Mesenchymal stem cell (in vitro differentiated cells and primary cell): ENCODE results near the gene GBA3.

Experiments
- DNase-seq: peaks from one replicate; pipeline ENCODE4 v3.0.0-alpha.2; 2013
- H2AFZ ChIP-seq: one replicate; pipeline ENCODE4 v1.6.1; 2013; ENCODE audit warnings: low read depth, mild to moderate bottlenecking, control low read depth, inconsistent platforms, low read length, moderate library complexity
- H2AK5ac ChIP-seq: 2 replicates; pipeline ENCODE4 v1.6.1; 2013; ENCODE audit warnings: low read length, moderate library complexity, mild to moderate bottlenecking, inconsistent platforms; ENCODE audit not compliant: severe bottlenecking
- H2BK120ac ChIP-seq: one replicate; pipeline ENCODE4 v1.6.1; 2013; ENCODE audit warnings: low read depth, mild to moderate bottlenecking, inconsistent platforms, low read length, moderate library complexity
- H2BK12ac ChIP-seq, 2 experiments: one replicate each; pipeline ENCODE4 v1.6.1; 2013; ENCODE audit warnings: inconsistent platforms in 2 of 2, low read length in 2 of 2, mild to moderate bottlenecking in 2 of 2, moderate library complexity in 2 of 2, control low read depth in 1 of 2
- H2BK15ac ChIP-seq: one replicate; pipeline ENCODE4 v1.6.1; 2013; ENCODE audit warnings: mild to moderate bottlenecking, low read depth, inconsistent platforms; ENCODE audit not compliant: poor library complexity, severe bottlenecking
- H2BK5ac ChIP-seq: 2 replicates; pipeline ENCODE4 v1.6.1; 2013; ENCODE audit warnings: low read depth, mild to moderate bottlenecking, low read length, control low read depth, inconsistent platforms; ENCODE audit not compliant: poor library complexity, severe bottlenecking
- H3K14ac ChIP-seq, 2 experiments: one replicate each; pipeline ENCODE4 v1.6.1; 2013; ENCODE audit warnings: inconsistent platforms in 2 of 2, low read length in 2 of 2, control low read depth in 1 of 2, mild to moderate bottlenecking in 1 of 2, moderate library complexity in 1 of 2
- H3K18ac ChIP-seq, 2 experiments: one replicate each; pipeline ENCODE4 v1.6.1; 2013; ENCODE audit warnings: inconsistent platforms in 2 of 2, low read length in 2 of 2, control low read depth in 1 of 2, low read depth in 1 of 2, mild to moderate bottlenecking in 1 of 2
- H3K23ac ChIP-seq, 2 experiments: one replicate each; pipeline ENCODE4 v1.6.1; 2013; ENCODE audit warnings: inconsistent platforms in 2 of 2, low read length in 2 of 2, mild to moderate bottlenecking in 2 of 2, moderate library complexity in 2 of 2, control low read depth in 1 of 2
- H3K27ac ChIP-seq: 2 replicates; pipeline ENCODE4 v1.5.1; 2013; ENCODE audit warnings: mild to moderate bottlenecking, moderate library complexity, low read length, control low read depth, inconsistent platforms; ENCODE audit not compliant: poor library complexity, severe bottlenecking
- H3K27me3 ChIP-seq, 2 experiments: 2 replicates each; pipeline versions ENCODE4 v1.6.1 to v1.7.0; 2013; ENCODE audit warnings: low read length in 2 of 2, mild to moderate bottlenecking in 2 of 2, moderate library complexity in 2 of 2, control low read depth in 1 of 2, inconsistent platforms in 1 of 2; ENCODE audit not compliant: control insufficient read depth in 1 of 2, insufficient read depth in 1 of 2
- H3K36me3 ChIP-seq, 2 experiments: 2 replicates each; pipeline versions ENCODE4 v1.6.1 to v1.7.0; 2013; ENCODE audit warnings: low read length in 2 of 2, control low read depth in 1 of 2, inconsistent platforms in 1 of 2, low read depth in 1 of 2, mild to moderate bottlenecking in 1 of 2; ENCODE audit not compliant: insufficient read depth in 2 of 2, control insufficient read depth in 1 of 2
- H3K4ac ChIP-seq, 2 experiments: one replicate each; pipeline ENCODE4 v1.6.1; 2013; ENCODE audit warnings: inconsistent platforms in 2 of 2, low read length in 2 of 2, mild to moderate bottlenecking in 2 of 2, moderate library complexity in 2 of 2, control low read depth in 1 of 2, low read depth in 1 of 2
- H3K4me1 ChIP-seq: 2 replicates; pipeline ENCODE4 v1.6.1; 2013; ENCODE audit warnings: low read depth, low read length, control low read depth; ENCODE audit not compliant: control insufficient read depth, insufficient read depth
- H3K4me2 ChIP-seq: 2 replicates; pipeline ENCODE4 v1.6.1; 2013; ENCODE audit warnings: low read length, mild to moderate bottlenecking, inconsistent platforms; ENCODE audit not compliant: poor library complexity, severe bottlenecking
- H3K4me3 ChIP-seq, 2 experiments: 2 replicates each; pipeline versions ENCODE4 v1.5.1 to v1.7.0; 2013; ENCODE audit warnings: low read length in 2 of 2, mild to moderate bottlenecking in 2 of 2, control low read depth in 1 of 2, low read depth in 1 of 2; ENCODE audit not compliant: insufficient read depth in 1 of 2
- H3K79me1 ChIP-seq: replicated peaks from 2 replicates; pipeline ENCODE4 v1.6.1; 2013; ENCODE audit warnings: mild to moderate bottlenecking, control low read depth, low read length, inconsistent platforms; ENCODE audit not compliant: poor library complexity, severe bottlenecking
- H3K9ac ChIP-seq: 2 replicates; pipeline ENCODE4 v1.7.0; 2013; ENCODE audit warnings: mild to moderate bottlenecking, low read length, moderate library complexity
- H3K9me3 ChIP-seq: 2 replicates; pipeline ENCODE4 v1.7.0; 2013; ENCODE audit warnings: mild to moderate bottlenecking, low read length; ENCODE audit not compliant: control insufficient read depth
- H4K8ac ChIP-seq: one replicate; pipeline ENCODE4 v1.6.1; 2013; ENCODE audit warnings: inconsistent platforms, mild to moderate bottlenecking, low read length, moderate library complexity
- H4K91ac ChIP-seq: one replicate; pipeline ENCODE4 v1.6.1; 2013; ENCODE audit warnings: mild to moderate bottlenecking, low read length, inconsistent platforms
- WGBS: methylation state at CpG from one replicate; pipeline ENCODE4 v1.1.7; 2013; ENCODE audit warnings: mixed read lengths; 5-methylcytosine and 5-hydroxymethylcytosine counted together

The GBA3 gene

DNA sequence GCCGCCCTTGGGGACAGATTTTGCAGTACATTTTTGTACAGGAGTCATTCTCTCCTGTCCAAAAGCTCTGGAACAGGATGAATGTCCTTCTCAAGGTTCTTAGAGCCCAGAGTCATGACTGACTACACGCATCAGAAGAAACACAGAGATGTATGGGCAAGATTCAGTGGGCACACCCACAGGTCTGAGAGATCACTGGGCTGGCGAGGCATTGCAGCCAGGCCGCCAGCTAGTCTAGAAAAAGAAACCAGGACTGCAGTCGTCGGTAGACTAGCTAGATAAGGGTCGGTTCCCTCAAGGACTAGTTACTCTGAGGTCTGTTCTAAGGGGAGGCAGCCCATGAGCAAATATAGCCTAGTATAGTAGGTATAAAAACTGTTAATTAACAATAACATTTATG lies 19.8 kb downstream of the GBA3 start:
- no peak for DNase-seq
- Histone ChIP-seq H3K27ac (no peak overlapping the region), H2BK120ac (no peak overlapping the region), H3K36me3 (no peaks in the 10 kb centered on the region), H3K4ac (no peak overlapping the region), H2BK12ac (no peak overlapping the region), H3K18ac (no peak overlapping the region), H2BK15ac (no peak overlapping the region), H3K4me1 (no peaks in the 10 kb centered on the region), H4K91ac (no peak overlapping the region), H4K8ac (no peak overlapping the region), H3K79me1 (no peaks in the 10 kb centered on the region), H2BK5ac (no peak overlapping the region), H2AFZ (no peak overlapping the region), H3K4me3 (no peak overlapping the region), H3K9ac (no peak overlapping the region), H3K4me2 (no peak overlapping the region), H2AK5ac (no peak overlapping the region), H3K27me3 (no peaks in the 10 kb centered on the region), H3K9me3 (no peaks in the 10 kb centered on the region), H3K23ac (no peak overlapping the region), H3K14ac (no peak overlapping the region)
- 89% methylated on average over 6 of the region's 7 CpGs for WGBS

DNA sequence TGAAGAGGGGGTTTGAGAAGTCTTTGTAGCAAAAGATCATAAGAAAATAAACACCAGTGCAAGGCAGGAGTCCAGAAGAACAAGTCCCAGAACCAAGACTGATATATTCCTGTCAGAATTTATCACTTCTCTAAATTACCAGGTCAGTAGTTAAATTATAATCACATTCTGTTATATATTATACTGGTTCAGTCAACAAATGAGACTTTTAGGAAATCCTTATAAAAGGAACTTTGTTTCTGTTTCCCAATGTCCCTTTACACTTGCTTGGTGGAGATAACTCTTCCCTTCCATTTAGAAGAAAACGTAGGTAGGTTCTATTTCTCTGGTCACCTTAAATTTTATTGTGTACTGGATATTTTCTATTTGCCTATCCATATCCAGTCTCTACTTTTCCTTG lies 21.1 kb downstream of the GBA3 start:
- H2AFZ ChIP-seq, result no peak overlapping the region
- H2BK15ac ChIP-seq, result no peak overlapping the region
- H3K27ac ChIP-seq, result no peak overlapping the region
- H3K4me3 ChIP-seq, result no peak overlapping the region
- H3K23ac ChIP-seq, result no peak overlapping the region
- no peak overlapping the region for H3K14ac ChIP-seq
- no peak overlapping the region for H3K4ac ChIP-seq
- no peaks in the 10 kb centered on the region for H3K79me1 ChIP-seq
- H3K9ac ChIP-seq, result no peak overlapping the region
- no peak overlapping the region for H4K91ac ChIP-seq
- H4K8ac ChIP-seq, result no peak overlapping the region
- no peak overlapping the region for H2AK5ac ChIP-seq
- no peak overlapping the region for H2BK120ac ChIP-seq
- no peak overlapping the region for H3K18ac ChIP-seq
- no peaks in the 10 kb centered on the region for H3K4me1 ChIP-seq
- WGBS, result no CpG with 5 or more reads among the region's 1 CpG
- DNase-seq, result no peak
- no peaks in the 10 kb centered on the region for H3K9me3 ChIP-seq
- no peak overlapping the region for H3K4me2 ChIP-seq
- no peak overlapping the region for H2BK12ac ChIP-seq
- H3K36me3 ChIP-seq, result no peaks in the 10 kb centered on the region
- no peak overlapping the region for H2BK5ac ChIP-seq
- no peaks in the 10 kb centered on the region for H3K27me3 ChIP-seq

DNA sequence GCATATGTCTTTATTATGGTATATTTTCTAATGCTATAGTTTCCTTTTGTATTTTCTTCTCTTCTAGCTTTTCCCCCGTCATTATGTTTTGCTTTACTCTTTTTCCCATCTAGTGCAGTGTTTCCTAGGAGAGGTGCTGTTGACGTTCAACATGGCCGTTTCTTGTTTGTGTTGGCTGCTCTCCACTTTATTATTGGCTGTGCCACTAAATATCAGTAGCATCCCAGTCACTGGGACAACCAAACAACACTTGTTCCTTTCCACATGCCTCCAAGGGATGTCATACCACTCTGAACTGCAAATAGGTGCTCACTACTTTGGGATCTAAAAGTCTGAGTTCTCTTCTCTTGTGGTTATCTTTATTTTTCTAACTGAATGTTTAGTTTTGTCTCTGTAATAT lies 26.5 kb downstream of the GBA3 start:
- Histone ChIP-seq H3K14ac (no peak overlapping the region), H3K4ac (no peak overlapping the region), H3K79me1 (no peaks in the 10 kb centered on the region), H2BK12ac (no peak overlapping the region), H3K4me3 (no peak overlapping the region), H3K4me2 (no peak overlapping the region), H3K27ac (no peak overlapping the region), H3K4me1 (no peaks in the 10 kb centered on the region), H2BK5ac (no peak overlapping the region), H3K9ac (no peak overlapping the region), H4K8ac (no peak overlapping the region), H3K18ac (no peak overlapping the region), H2AFZ (no peak overlapping the region), H2AK5ac (peak overlapping the region; percentile 84), H3K36me3 (no peaks in the 10 kb centered on the region), H3K27me3 (no peaks in the 10 kb centered on the region), H2BK15ac (no peak overlapping the region), H2BK120ac (no peak overlapping the region), H3K9me3 (no peaks in the 10 kb centered on the region), H3K23ac (no peak overlapping the region), H4K91ac (no peak overlapping the region)
- 85% methylated on average over 3 of the region's 3 CpGs for WGBS
- DNase-seq, result no peak

DNA sequence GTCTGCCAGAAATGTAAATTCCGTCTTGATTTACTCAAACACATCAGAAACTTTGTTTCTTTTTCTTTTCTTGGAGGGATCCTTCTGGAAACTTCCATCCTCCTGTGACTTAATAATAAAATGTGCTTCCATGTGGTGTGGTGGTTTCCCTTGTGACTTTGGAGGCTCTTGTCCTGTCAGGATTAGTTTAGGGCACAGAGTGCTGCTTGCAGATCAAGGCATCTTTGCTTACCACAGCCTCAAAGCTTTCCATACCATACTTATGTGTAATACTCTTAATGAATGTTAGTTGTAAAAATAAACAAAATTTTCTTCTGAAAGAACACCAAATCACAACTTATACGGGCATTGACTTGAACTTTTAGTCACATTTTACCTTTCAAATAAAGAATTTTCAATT lies 27.4 kb downstream of the GBA3 start:
- Histone ChIP-seq H3K9me3 (no peaks in the 10 kb centered on the region), H2AK5ac (no peak overlapping the region), H3K27ac (no peak overlapping the region), H3K9ac (no peak overlapping the region), H4K91ac (no peak overlapping the region), H3K14ac (no peak overlapping the region), H3K23ac (no peak overlapping the region), H3K4me1 (no peaks in the 10 kb centered on the region), H3K18ac (no peak overlapping the region), H4K8ac (no peak overlapping the region), H2BK120ac (no peak overlapping the region), H3K4ac (no peak overlapping the region), H3K27me3 (no peaks in the 10 kb centered on the region), H3K79me1 (no peaks in the 10 kb centered on the region), H3K4me3 (no peak overlapping the region), H3K4me2 (no peak overlapping the region), H2BK12ac (no peak overlapping the region), H2BK5ac (no peak overlapping the region), H2BK15ac (no peak overlapping the region), H2AFZ (no peak overlapping the region), H3K36me3 (no peaks in the 10 kb centered on the region)
- WGBS, result 43% methylated on average over 1 of the region's 2 CpGs
- peak; percentile 73 for DNase-seq
